Mucosa of descending colon (tissue), 3 donors: Measurements from ENCODE around the gene CIB4. TPM values are rescaled to one million over a fixed set of nuclear protein-coding genes. Genes with fewer than 3 reads are reported as not detected.
"Not testable (repeated sequence)": the region's sequence is repeated elsewhere in the genome, so short reads cannot be mapped to it uniquely, and the experiment has no call there.

Experiments
- ATAC-seq: fragments of 200-7000 bp; cut with Tn5 transposase; one replicate; pipeline ENCODE4 v1.9.1; 2020; ENCODE audit warnings: mild to moderate bottlenecking, moderate library complexity
- DNase-seq, 3 donors: peaks; one replicate each; pipeline ENCODE4 v3.0.0-alpha.2; 2020
- H3K36me3 ChIP-seq: fragments of 200-600 bp; one replicate; pipeline ENCODE4 v1.8.0; 2021; ENCODE audit warnings: low read depth, mild to moderate bottlenecking
- H3K4me1 ChIP-seq: fragments of 200-600 bp; one replicate; pipeline ENCODE4 v1.8.0; 2021; ENCODE audit warnings: low read depth, mild to moderate bottlenecking
- H3K4me3 ChIP-seq: fragments of 200-600 bp; one replicate; pipeline ENCODE4 v1.8.0; 2021; ENCODE audit warnings: mild to moderate bottlenecking
- H3K9me3 ChIP-seq: fragments of 200-600 bp; one replicate; pipeline ENCODE4 v1.8.0; 2021; ENCODE audit warnings: mild to moderate bottlenecking
- CTCF ChIP-seq: fragments of 200-600 bp; IDR thresholded peaks from one replicate; pipeline ENCODE4 v1.8.0; 2022; ENCODE audit warnings: antibody characterized with exemption, mild to moderate bottlenecking
- intact Hi-C, 2 donors: fragments of 100-400 bp; cut with DNase I in 1 of 2; cut with micrococcal nuclease in 1 of 2; formaldehyde crosslinking; loops; one replicate each; pipeline versions ENCODE4 v1.11.0 to v1.11.1; 2022; cut with DNase I, micrococcal nuclease
- total RNA-seq, 3 donors: library from RNA; stranded (reverse); fragmentation: NEBNext Ultra II Directional in 2 of 3; extraction: Animal tissue kit (Norgen Biotek cat#: 25700) in 2 of 3; gene quantifications; one replicate each; pipeline versions ENCODE4 v1.2.1 to v1.2.4, GENCODE V29; 2021 to 2023
- donor health status: DM: no; HTN: no; CAD: no; lungs with moderate emphysema.
- donor health status: DM: no; HTN: no; CAD: no.
- donor health status: DM: no; HTN: yes; CAD: no.

Gene CIB4
- total RNA-seq, 3 donors from 2014 or later = 0.60 TPM; not detected in 2

GRCh38 chr2:26660363-26660962 lies 19.3 kb upstream of the CIB4 start:
- Histone ChIP-seq H3K36me3 (no peaks in the 10 kb centered on the region), H3K4me1 (no peaks in the 10 kb centered on the region), H3K9me3 (peaks cover 12% of the 10 kb centered on the region), H3K4me3 (no peak overlapping the region)
- DNase-seq (no peak), ATAC-seq (no peak)
- no peak for TF ChIP-seq CTCF
- intact Hi-C loops = no loop called here

GRCh38 chr2:26658691-26659346 lies 17.7 kb upstream of the CIB4 start:
- no peak for TF ChIP-seq CTCF
- no peak for DNase-seq
- H3K36me3 ChIP-seq = no peaks in the 10 kb centered on the region
- H3K4me1 ChIP-seq = no peaks in the 10 kb centered on the region
- peaks cover 12% of the 10 kb centered on the region for H3K9me3 ChIP-seq
- no peak for ATAC-seq
- no peak overlapping the region for H3K4me3 ChIP-seq
- intact Hi-C loops = no loop called here

GRCh38 chr2:26657265-26657664 lies 16.1 kb upstream of the CIB4 start:
- no peaks in the 10 kb centered on the region for H3K36me3 ChIP-seq
- no peak overlapping the region for H3K4me3 ChIP-seq
- no peak for TF ChIP-seq CTCF
- DNase-seq (no peak), ATAC-seq (no peak)
- intact Hi-C loops = no loop called here
- H3K9me3 ChIP-seq = peaks cover 12% of the 10 kb centered on the region
- H3K4me1 ChIP-seq = no peaks in the 10 kb centered on the region

- Histone ChIP-seq H3K4me3 (no peak overlapping the region), H3K36me3 (no peaks in the 10 kb centered on the region), H3K4me1 (no peaks in the 10 kb centered on the region), H3K9me3 (peaks cover 9% of the 10 kb centered on the region)
- intact Hi-C loops = no loop called here
- ATAC-seq = no peak
- TF ChIP-seq CTCF = no peak
- DNase-seq = no peak
Measured at GRCh38 chr2:26655611-26656195, 14.5 kb upstream of the CIB4 start.

GRCh38 chr2:26655120-26655519 lies 14.0 kb upstream of the CIB4 start:
- H3K4me3 ChIP-seq, H3K36me3 ChIP-seq, ATAC-seq, DNase-seq, H3K4me1 ChIP-seq, H3K9me3 ChIP-seq, intact Hi-C loops: not testable (repeated sequence)

- no peak for DNase-seq
- Histone ChIP-seq H3K9me3 (no peaks in the 10 kb centered on the region), H3K36me3 (no peaks in the 10 kb centered on the region), H3K4me3 (no peak overlapping the region), H3K4me1 (no peaks in the 10 kb centered on the region)
- no peak for ATAC-seq
- intact Hi-C loops = no loop called here
- no peak for TF ChIP-seq CTCF
Measured at GRCh38 chr2:26654061-26654340, 12.8 kb upstream of the CIB4 start.
